GM18867 (cell line): ENCODE data around the gene TIMM23.
"Not testable (repeated sequence)": the region's sequence is repeated elsewhere in the genome, so short reads cannot be mapped to it uniquely, and the experiment has no call there.

Experiments
- ATAC-seq: cut with Tn5 transposase; IDR thresholded peaks from one replicate; pipeline ENCODE4 v1.9.1; 2021; ENCODE audit warnings: mild to moderate bottlenecking, moderate library complexity; ENCODE audit not compliant: unreplicated experiment

The TIMM23 gene

DNA sequence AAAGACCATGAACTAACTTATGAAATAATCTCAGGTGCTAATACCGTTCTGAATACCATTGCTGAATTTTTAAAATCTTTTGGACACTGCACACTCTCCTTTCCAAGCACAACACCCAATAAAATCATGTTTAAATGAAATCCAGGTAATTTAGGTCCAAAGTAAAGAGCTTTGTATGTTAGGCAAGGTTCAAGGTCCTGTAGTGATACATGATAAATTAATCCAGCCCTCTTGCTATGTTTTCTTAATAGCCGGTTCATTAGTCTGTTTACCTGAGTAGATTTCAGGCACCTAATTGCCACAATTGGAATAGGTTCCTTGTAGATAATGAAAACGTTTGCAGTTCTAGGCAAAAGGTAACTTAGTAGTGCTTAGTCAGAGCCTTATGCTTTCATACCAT, 13.3 kb downstream of the TIMM23 start:
- not testable (repeated sequence) for ATAC-seq

GRCh38 chr10:45997557-45997956, 25.3 kb downstream of the TIMM23 start:
- no peak for ATAC-seq

DNA sequence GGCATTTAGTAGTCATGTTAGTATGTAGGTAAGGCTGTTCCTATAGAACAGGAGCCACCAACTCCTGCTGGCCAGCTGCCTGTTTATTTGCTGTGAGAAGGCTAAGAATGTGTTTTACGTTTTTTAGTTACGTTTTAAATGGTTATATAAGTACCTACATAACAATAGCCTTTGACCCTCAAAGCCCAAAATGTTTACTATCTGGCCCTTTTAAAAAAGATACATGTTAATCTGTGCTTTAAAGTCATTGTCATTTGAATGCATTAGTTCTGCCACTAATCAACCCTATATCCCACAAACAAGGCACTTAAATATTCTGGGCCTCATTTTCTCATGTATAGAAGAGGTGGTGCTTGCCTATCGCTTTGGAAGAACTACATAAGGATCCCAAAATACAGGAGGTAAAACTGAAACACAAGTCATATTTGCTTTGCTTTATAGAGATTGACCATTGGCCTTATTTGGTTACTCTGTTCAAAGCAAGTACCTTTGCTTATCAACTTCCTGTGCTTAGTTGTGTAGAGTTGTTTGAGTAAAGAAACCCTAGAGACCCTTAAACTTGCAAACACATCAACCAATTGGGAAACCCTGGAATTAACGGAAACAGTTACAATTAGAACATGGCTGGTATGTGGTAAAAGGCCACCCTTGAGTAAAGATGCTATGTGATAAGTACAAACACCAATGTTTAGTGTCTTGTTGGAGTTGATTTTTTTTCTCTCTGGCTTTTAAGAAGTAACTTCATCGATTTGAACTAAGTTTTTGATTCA, 25.9 kb downstream of the TIMM23 start:
- ATAC-seq: no peak

GRCh38 chr10:45999955-46000354, 27.7 kb downstream of the TIMM23 start:
- not testable (repeated sequence) for ATAC-seq

- ATAC-seq: no peak
Observed at GRCh38 chr10:46000538-46000937, 28.2 kb downstream of the TIMM23 start.

GRCh38 chr10:46001187-46001756, 29.0 kb downstream of the TIMM23 start:
- ATAC-seq: no peak

DNA sequence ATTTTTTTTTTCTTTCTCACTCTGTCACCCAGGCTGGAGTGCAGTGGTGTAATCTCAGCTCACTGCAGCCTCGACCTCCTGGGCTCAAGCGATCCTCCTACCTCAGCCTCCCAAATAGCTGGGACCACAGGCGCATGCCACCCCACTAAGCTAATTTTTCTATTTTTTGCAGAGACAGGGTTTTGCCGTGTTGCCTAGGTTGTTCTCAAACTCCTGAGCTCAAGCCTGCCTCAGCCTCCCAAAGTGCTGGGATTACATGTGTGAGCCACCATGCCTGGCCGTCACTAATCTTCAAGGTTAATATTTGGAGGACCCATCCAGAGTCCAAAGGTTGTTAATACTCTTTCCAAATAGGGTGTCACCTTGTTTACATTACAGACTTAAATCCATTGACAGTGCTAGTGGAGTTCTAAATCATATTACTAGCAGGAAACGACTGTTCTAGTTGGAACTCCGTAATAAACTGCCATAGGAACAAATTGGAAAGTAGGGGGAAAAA, 29.9 kb downstream of the TIMM23 start:
- not testable (repeated sequence) for ATAC-seq

DNA sequence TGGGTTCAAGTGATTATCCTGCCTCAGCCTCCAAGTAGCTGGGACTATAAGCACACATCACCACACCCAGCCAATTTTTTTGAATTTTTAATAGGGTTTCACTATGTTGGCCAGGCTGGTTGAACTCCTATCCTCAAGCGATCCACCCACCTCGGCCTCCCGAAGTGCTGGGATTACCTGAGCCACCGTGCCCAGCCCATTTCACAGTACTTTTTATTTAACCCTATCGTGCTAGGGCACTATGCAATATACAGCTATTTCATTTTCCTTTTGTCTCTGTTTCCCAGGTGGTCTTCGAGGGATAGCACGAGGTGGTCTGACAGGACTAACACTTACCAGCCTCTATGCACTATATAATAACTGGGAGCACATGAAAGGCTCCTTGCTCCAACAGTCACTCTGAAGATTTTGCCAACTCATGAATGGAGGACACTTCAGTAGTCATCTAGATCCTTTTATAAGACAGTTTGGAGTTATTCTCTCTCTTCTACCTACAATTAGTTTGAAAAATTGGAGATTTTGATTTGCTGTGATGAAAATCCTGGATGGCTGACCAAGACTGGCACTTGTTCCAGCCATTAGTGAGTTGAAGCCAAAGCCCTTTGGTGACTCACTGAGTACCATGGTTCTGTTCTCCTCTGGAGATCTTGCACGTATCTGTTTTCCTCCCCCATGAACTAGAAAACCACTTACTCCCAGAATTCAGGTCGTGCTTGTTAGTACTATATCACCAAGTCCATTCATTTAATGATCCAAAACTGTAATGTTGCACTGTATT, 30.8 kb downstream of the TIMM23 start:
- no peak for ATAC-seq

DNA sequence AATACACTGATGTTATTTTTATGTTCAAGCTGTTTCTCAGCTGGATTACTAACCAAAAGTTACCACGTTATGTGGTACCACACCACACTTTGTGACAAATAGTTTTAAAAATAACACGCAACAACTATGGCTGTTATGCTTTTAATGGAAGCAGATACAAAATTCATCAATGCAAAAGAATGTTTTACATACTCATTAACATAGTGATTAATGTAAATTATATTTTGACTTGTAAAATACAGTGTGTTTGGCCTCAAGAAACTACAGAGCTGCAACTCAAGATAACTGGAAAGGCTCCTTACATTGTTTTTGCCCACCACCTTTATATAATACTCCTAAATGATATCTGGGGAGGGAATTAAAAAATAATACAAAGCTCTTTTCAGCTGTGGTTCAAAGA, 32.7 kb downstream of the TIMM23 start:
- ATAC-seq: no peak

DNA sequence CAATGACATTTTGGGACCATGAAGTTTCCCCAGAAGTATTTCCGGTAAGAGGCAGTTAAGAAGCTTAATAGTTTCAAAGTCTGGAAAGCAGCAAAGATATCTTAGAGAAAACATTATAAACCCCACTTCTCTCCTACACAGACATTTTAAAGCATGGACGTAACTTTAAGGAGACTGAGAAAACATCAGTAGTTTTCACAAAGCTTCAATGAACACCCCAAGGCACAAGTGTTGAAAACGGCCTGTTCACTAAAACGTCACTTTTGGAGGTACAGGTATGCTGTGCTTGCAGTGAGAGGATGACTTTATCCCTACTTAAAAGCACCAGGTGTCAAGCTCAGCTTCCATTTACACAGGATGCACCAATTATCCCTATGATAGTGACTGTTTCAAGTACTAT, 33.1 kb downstream of the TIMM23 start:
- no peak for ATAC-seq

- ATAC-seq: no peak
Observed at GRCh38 chr10:46006219-46006618, 33.9 kb downstream of the TIMM23 start.

- no peak for ATAC-seq
Observed at GRCh38 chr10:46012746-46013145, 40.5 kb downstream of the TIMM23 start.

- no peak for ATAC-seq
Observed at GRCh38 chr10:46014206-46014605, 41.9 kb downstream of the TIMM23 start.

DNA sequence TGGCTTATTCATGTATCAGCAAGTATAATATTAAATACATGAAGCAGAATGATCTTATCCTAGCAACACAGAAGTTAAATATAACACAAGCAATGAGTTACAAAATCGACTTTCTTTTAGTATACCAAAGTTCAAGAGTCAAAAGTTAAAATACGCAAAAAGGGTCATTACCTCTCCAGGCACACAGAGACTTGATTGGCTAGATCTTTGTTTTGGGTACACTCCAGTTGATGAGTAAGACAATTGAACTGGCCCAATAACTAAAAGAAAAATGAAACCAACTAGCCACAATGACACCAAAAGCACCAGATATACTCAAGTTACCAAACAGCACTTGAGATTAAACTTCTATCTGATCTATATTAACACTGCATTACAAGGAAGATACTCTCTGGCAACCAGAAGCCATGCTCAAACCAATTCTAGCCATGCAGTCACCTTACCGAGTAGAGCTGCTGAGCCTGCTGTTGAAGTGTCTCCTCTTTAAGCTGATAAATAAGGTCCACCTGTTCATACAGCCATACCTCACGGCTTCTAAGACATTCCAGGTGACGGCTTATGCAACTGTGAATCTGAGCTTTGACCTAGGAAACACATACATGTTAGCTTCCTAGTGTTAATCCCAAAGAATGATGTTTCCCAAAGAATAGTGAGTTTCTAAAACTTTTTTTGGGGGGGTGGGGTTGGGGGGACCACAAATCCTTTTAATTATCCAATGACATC, 42.6 kb downstream of the TIMM23 start:
- ATAC-seq: no peak

DNA sequence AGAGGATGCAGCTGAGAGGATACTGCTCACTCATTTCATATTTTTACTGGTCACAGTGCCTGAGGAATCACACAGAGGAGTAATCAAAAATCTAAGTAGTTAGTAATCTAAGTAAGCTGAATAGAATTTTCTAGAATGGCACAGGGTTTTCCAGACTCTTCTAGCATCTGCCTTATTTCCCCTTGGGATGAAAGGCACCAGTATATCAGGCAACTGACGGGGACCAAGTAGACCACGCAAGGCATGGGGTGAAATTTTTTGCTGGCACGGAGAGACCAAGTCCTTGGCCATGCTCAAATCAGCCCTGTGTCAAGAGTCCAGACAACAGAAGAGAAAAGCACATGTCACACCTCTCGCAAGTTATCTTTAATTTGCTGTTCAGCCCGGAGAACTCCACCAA, 43.9 kb downstream of the TIMM23 start:
- ATAC-seq: no peak

DNA sequence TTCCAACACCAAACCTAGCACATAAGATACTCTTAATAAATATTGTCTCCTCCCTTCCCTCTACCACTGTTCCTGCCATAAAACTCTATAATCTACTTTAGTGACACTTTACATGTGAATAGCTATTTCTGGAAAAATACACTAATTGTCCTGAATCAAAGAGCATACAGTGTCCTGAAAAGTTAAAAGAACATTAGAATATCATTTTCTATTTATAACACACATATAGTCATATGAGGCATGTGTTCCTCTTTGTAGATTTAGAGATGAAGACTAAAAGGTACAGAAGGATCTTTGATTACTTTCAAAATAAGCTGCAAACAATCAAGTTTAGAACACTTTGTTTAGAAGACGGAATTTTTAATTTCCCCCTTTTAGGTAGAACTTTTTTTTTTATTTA, 44.5 kb downstream of the TIMM23 start:
- ATAC-seq: no peak

- no peak for ATAC-seq
Observed at GRCh38 chr10:46017733-46018132, 45.4 kb downstream of the TIMM23 start.

GRCh38 chr10:46018453-46019176, 46.3 kb downstream of the TIMM23 start:
- no peak for ATAC-seq

DNA sequence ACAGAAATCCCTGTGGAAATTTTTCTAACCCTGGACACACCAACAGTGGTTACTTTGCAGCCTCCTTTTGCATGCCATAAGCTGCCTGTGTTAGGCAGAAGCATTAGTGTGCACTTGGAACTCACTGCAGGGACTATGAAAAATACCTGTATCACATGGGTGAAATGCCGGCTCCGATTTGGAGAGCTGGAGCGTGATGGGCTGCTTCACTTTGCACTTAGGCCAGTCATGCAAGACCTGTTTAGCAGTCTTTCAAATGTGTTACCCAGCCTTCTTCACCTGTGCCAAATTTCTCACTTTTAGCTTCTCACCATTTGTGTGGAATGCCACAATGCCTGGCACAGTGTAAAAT, 46.9 kb downstream of the TIMM23 start:
- no peak for ATAC-seq

DNA sequence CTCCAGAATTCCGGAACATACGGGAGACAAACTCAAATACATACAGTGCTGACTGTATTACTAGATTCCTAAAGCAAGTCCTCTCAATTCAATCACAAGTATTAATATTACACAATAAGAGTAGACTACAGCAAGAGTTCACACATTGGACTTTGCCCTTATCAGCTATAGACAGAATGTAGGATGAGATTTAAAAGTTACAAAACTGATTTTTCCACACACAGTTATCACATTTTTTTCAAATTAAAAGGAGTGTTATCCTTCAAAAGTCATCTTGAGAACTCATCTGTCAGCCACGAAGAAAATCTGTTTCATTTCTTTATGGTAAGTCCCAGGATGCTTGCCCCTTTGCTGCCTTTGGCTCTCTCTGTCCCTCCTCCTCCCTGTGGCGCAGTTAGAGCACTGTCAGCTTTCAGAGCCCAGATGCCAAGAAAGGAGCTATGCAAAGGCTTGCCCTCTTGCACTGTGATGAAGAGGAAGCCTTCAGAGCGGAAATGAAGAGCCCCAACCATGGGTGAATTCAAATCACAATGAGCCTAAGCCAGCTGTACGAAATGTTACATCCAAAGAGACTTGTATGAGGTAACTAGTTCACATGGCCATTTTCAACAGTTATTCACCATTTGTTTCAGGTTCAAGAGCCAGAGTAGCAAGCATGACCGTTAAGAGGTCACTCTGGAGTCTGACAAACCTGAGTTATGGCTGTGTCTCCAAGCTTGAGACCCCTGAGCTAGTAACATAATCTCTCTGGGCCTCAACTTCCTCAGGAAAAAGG, 47.5 kb downstream of the TIMM23 start:
- ATAC-seq: peak; percentile 30
